ENCODE results near the gene LZTS3.
"Not testable (repeated sequence)": the region's sequence is repeated elsewhere in the genome, so short reads cannot be mapped to it uniquely, and the experiment has no call there.

Gene LZTS3

GRCh38 chr20:3167738-3168078 lies 5.6 kb downstream of the LZTS3 start:
- no peak for DNase-seq (ENCODE audit: low read depth in 3 of 3)

- no peak for DNase-seq (ENCODE audit: low read depth in 3 of 3)
Measured at GRCh38 chr20:3166913-3167342, 6.4 kb downstream of the LZTS3 start.

- no peak for DNase-seq (ENCODE audit: low read depth in 3 of 3)
Measured at GRCh38 chr20:3166338-3166912, 6.9 kb downstream of the LZTS3 start.

GRCh38 chr20:3165473-3166337 lies 7.6 kb downstream of the LZTS3 start:
- DNase-seq (ENCODE audit: low read depth in 3 of 3): no peak

- DNase-seq (ENCODE audit: low read depth in 3 of 3): no peak
Measured at GRCh38 chr20:3164763-3165410, 8.5 kb downstream of the LZTS3 start.

- DNase-seq (ENCODE audit: low read depth in 3 of 3): no peak
Measured at GRCh38 chr20:3164043-3164762, 9.1 kb downstream of the LZTS3 start.

GRCh38 chr20:3163099-3164042 lies 10.0 kb downstream of the LZTS3 start:
- no peak for DNase-seq (ENCODE audit: low read depth in 3 of 3)

- DNase-seq (ENCODE audit: low read depth in 3 of 3): no peak
Measured at GRCh38 chr20:3162080-3162611, 11.2 kb downstream of the LZTS3 start.

- no peak for DNase-seq (ENCODE audit: low read depth in 3 of 3)
Measured at GRCh38 chr20:3161316-3162079, 11.9 kb downstream of the LZTS3 start.

GRCh38 chr20:3160418-3160817 lies 12.9 kb downstream of the LZTS3 start:
- no peak for DNase-seq (ENCODE audit: low read depth in 3 of 3)

- DNase-seq (ENCODE audit: low read depth in 3 of 3): no peak
Measured at GRCh38 chr20:3158968-3159431, 14.3 kb downstream of the LZTS3 start.

- DNase-seq (ENCODE audit: low read depth in 3 of 3): no peak
Measured at GRCh38 chr20:3157817-3158216, 15.5 kb downstream of the LZTS3 start.

GRCh38 chr20:3156811-3157619 lies 16.3 kb downstream of the LZTS3 start:
- DNase-seq (ENCODE audit: low read depth in 3 of 3): no peak

GRCh38 chr20:3152057-3152644 lies 21.2 kb downstream of the LZTS3 start:
- DNase-seq (ENCODE audit: low read depth in 3 of 3): not testable (repeated sequence)

GRCh38 chr20:3150908-3151307 lies 22.4 kb downstream of the LZTS3 start:
- DNase-seq (ENCODE audit: low read depth in 3 of 3): no peak

- no peak for DNase-seq (ENCODE audit: low read depth in 3 of 3)
Measured at GRCh38 chr20:3146732-3147341, 26.5 kb downstream of the LZTS3 start.

- DNase-seq (ENCODE audit: low read depth in 3 of 3): no peak
Measured at GRCh38 chr20:3141757-3142156, 31.6 kb downstream of the LZTS3 start.

GRCh38 chr20:3137492-3137891 lies 35.9 kb downstream of the LZTS3 start:
- no peak for DNase-seq (ENCODE audit: low read depth in 3 of 3)
